Hepatic stellate cell (primary cell): ENCODE data around the gene ZSCAN5A.
A peak's percentile ranks its signal among the peaks of the same experiment; 100 is the strongest.
"Not testable (repeated sequence)": the region's sequence is repeated elsewhere in the genome, so short reads cannot be mapped to it uniquely, and the experiment has no call there.

ENCODE experiments used
- DNase-seq: peaks from one replicate; pipeline ENCODE4 v3.0.0; 2011; ENCODE audit warnings: low spot score

The ZSCAN5A gene

DNA sequence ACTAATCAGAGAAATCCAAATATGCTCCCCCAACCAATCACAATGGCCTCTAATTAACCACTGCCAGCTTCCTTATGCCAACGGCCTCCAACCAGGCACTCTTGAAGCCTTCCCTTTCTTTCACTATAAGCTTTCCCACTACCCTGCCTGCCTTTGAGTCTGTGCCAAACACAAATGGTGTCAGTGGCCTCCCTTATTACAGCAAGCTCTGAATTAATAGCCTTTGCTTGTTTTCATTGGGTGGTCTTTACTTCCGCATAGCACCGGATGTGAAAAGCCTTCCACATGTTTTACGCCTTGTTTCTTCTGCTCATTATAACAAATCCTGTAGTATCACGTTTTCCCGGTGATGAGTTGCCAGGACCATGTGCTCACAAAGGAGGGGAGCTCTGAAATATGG lies 43.5 kb downstream of the ZSCAN5A start:
- DNase-seq, result no peak

DNA sequence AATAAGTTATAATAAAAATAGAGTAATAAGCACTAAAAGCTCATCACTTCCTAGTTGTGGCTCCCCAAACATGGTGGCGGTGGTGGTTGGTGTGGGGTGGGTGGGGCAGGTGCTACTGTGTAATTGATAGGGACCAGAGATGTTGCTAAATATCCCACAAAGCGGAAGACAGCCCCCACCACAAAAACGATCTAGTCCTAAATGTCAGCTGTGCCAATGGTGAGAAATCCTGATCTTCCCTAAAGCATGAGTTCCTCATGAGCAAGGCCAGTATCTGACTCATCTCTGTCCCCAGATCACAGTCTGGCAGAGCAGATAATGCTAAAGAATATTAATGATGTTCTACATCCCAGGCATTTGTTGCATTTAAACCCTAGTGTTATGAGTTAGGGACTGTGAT lies 44.0 kb downstream of the ZSCAN5A start:
- peak; percentile 18 for DNase-seq

DNA sequence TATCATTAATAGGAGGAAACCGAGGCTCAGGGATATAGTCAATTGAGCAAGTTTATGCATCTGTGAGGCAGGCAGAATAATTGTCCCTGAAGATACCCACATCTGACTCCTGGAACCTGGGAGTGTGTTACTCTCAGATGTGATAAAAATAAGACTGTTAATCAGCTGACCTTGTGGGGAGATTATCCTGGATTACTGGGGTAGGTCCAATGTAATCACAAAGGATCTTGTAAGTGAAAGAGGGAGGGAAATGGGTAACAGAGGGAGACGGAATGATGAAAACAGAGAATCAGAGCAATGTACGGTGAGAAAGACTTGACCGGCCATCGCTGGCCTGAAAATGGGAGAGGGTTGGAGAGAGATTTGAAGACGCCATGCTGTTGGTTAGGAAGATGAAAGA lies 45.3 kb downstream of the ZSCAN5A start:
- no peak for DNase-seq

DNA sequence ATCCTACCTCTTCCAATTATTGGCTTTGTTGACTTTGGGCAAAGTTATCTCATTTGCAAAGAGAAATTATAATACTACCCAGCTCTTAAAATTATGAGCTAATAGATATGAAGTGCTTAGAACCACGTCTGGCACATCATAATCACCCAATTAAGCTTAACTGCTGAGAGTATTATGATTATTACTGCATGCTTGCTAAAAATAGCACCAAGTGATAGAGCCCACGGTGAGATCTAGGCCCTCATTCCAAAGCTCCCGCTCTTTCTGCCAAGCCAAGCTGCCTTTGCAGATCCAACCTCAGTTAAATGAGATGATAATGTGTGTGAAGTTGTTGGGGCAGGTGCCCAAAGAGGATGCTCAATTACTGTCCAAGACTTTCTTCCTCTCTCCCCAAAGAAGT lies 48.6 kb downstream of the ZSCAN5A start:
- DNase-seq, result no peak

DNA sequence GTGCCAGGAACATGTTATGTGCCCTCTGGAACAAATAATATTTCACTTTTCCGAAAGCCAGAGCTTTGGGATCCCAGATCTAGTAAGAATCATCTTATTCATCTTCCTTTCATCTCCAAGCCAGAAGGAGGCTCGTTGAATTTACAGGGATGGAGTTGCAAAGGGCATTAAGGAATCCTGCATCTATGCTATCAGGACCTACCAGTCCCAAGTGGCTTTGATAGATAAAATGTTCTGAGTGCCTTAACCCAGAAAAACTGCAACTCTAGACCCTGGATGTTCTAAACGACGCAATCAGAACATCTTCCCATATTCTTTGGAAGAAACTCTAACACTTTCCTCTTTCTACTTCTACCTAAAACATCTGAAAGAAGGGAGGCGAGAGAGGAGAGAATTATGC lies 51.3 kb downstream of the ZSCAN5A start:
- DNase-seq, result no peak

DNA sequence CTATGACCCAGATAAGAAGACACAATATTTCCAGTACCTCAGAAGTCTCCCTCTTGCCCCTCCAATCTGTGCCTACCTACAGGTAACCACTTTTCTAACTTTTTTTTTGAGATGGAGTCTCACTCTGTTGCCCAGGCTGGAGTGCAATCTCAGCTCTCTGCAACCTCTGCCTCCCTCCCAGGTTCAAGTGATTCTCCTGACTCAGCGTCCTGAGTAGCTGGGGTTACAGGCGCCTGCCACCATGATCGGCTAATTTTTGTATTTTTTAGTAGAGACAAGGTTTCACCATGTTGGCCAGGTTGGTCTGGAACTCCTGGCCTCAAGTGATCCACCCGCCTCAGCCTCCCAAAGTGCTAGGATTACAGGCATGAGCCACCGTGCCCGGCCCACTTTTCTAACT lies 52.7 kb downstream of the ZSCAN5A start:
- not testable (repeated sequence) for DNase-seq

DNA sequence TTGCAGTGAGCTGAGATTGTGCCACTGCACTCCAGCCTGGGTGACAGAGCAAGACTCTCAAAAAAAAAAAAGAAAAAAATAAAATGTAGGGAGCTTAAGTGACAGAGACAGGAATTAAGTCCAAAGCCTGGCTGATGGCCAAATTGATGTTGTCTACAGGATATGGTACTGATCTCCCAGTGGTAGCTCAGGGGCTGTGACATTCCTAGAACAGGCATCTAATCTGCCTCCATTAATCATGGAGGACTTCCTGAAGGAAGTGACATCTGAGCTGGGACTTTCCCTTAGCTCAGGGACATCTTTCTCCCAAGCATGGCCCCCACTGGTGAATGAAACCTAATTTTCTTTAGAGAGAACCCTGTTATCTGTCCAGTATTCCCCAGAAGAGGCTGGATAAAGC lies 53.5 kb downstream of the ZSCAN5A start:
- no peak for DNase-seq

DNA sequence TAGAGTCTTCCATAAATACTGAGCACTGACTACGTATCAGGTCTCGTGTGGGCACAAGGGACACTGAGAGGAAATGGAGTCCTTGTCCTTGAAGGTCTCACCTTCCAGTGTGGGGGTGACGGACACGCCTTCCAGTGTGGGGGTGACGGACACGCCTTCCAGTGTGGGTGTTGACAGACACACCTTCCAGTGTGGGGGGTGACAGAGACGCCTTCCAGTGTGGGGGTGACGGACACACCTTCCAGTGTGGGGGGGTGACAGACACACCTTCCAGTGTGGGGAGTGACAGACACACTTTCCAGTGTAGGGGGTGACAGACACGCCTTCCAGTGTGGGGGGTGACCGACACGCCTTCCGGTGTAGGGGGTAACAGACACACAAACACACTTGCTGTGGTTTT lies 56.4 kb downstream of the ZSCAN5A start:
- no peak for DNase-seq

DNA sequence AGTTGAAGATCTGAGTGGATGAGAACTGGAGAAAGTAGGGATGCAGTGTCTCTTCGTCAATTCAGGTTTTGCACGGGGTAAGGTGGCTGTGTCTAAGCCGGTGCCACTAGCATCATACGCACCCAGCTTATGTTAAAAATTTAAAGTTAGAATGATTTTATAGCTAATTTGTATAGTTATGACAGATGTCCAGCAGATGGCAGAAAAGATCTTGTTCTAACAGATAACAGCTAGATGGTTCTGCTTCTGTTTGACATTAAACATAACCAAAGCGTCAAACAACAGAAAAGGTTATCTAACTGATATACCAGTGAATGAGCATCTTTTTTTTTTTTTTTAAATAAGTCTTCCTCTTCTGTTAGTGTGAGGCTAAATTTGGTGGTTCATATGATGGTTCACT lies 60.9 kb downstream of the ZSCAN5A start:
- DNase-seq, result peak; percentile 67

DNA sequence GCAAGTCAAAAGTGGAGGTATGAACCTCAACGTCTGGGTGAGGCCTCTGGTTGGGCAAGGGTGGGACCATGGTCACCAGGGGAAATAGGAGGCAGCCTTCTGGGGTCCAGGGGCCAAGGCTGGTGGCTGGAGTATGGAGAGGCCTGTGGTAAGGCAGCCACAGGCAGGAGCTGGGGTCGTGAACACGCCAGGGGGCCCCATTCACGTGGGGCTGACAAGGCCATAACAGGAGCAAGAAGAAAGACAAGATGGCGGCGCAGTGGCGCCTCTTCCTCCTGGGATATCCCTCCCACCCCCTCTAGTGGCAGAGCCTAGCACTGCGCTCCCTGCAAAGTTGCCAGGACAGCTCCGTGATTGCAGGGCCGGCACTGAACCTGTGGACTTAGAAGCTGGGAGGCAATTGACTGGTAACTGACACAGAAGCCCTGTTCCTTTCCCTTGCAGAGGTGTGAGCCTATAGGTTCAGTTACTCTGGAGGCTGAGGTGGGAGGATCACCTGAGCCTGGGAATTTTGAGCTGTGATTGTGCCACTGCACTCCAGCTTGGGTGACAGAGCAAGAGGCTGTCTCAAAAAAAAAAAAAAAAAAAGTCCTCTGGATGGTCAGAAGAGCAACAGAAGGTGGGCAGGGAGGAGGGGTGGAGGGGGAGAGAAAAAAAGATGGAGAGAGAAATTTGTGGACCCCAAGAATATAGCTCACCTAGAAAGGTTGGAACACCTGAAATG lies 61.8 kb downstream of the ZSCAN5A start:
- peak; percentile 72 for DNase-seq

DNA sequence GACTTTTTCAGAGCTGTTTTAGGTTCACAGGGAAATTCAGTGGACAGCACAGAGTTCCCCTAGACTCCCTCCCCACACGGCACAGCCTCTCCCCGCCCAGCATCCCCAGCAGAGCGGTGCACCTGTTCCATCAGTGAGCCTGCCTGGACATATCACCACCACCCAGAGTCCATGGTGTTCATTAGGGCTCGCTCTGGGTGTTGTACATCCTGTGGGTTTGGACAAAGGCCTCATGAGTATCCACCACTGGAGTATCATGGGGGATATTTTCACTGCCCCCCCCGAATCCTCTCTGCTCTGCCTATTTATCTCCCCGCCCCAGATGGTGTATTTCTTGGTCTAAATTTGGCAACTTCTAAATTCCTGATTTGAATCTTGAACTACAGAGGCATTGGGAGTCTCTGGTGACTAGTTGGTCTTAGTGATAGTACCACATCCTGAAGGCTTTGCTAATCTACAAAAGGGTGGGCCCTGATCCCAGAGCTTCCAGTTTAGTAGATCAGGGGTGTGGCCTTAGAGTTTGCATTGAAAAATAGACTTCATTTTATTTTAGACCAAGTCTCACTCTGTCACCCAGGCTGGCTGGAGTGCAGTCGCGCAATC lies 65.8 kb downstream of the ZSCAN5A start:
- DNase-seq, result not testable (repeated sequence)

DNA sequence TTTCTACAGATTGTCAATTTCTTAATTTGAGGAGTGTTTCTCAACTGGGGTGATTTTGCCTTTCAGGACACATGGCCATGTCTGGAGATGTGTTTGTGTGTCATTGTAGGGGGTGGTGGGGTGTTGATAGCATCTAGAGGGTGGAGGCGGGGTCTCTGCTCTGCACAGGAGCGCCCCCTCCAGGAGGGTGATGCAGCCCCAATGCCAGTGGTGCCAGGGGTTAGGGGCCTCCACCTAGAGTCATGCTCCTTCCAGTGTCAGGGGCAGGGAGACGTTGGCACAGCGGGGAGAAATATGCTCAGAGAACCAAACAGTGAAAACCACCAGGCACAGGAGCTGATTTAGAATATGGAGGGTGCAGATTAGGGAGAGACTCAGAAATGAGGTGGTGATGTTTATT lies 68.9 kb downstream of the ZSCAN5A start:
- DNase-seq, result not testable (repeated sequence)

DNA sequence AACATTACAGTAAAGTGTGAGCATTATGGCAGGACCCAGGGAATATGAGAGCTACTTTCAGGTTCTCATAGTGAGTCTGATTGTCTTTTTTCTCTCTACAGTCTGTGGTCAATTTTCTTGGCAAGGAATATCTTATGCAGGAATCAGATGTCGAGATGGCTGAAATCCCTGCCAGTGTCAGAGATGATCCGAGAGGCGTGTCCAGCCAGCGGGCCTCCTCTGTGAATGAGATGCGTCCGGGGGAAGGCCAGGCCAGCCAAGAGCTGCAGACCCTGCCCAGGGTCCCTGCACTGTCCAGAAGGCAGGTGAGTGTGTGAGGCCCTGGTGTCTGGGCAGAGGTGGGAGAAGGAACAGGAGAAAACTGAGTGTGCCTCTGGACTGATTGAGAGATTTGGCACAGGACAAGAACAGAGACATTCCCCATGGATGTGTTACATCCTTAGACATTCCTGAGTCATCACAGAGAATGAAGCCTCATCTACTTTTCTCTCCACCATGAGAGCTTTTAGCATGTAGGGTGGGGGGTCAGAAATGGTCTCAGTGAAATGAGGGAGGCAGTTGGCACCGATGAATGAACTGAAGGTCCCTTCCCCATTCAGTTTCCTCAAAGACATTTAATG lies 69.4 kb downstream of the ZSCAN5A start:
- peak; percentile 16 for DNase-seq

DNA sequence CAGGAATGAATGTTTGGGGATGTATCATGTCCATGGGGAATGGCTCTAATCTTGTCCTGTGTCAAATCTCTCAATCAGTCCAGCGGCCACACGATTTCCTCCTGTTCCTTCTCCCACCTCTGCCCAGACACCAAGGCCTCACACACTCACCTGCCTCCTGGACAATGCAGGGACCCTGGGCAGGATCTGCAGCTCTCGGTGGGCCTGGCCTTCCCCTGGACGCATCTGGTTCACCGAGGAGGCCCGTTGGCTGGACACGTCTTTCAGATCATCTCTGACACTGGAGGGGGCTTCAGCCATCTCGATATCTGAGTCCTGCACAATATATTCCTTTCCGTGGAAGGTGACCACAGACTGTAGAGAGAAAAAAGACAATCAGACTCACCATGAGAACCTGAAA lies 91.2 kb downstream of the ZSCAN5A start:
- no peak for DNase-seq

DNA sequence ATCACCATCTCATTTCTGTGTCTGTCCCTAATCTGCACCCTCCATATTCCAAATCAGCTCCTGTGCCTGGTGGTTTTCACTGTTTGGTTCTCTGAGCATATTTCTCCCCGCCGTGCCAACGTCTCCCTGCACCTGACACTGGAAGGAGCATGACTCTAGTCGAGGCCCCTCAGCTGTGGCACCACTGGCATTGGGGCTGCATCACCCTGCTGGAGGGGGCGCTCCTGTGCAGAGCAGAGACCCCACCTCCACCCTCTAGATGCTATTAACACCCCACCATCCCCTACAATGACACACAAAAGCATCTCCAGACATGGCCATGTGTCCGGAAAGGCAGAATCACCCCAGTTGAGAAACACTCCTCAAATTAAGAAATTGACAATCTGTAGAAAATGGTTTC lies 91.7 kb downstream of the ZSCAN5A start:
- no peak for DNase-seq

DNA sequence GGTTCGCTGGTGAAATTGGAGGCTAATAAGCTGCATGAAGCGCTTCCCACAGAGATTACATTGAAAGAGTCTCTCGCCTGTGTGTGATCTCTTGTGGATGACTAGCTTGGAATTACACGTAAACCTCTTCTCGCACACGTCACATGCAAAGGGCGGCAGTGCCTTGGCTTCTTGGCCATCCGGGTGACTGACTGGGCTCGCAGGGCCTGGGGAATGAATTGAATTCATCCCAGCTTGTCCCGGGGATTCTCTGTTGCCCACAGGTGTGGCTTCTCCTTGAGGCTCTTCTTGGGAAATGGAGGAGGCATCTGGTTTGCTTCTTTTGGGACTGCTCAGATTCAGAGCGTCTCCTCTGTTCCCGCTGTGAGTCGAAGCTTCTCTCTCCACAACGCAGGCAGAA lies 92.8 kb downstream of the ZSCAN5A start:
- DNase-seq, result no peak

DNA sequence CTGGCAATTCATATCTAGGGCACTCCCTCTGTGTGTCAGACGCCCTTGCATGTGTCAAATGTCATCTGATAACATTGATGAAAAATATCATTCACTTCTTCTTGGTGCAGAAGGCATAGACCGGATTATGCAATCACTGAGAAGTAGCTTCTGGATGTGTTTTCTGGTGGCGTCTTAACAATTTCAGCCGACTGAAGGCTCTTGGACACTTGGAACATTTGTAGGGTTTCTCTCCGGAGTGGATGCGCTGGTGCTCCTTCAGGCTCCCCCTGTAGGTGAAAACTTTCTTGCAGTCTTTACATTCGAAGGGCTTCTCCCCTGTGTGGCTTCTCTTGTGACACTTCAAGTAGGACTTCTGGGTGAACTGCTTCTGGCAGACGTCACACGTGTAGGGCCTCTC lies 93.2 kb downstream of the ZSCAN5A start:
- not testable (repeated sequence) for DNase-seq

DNA sequence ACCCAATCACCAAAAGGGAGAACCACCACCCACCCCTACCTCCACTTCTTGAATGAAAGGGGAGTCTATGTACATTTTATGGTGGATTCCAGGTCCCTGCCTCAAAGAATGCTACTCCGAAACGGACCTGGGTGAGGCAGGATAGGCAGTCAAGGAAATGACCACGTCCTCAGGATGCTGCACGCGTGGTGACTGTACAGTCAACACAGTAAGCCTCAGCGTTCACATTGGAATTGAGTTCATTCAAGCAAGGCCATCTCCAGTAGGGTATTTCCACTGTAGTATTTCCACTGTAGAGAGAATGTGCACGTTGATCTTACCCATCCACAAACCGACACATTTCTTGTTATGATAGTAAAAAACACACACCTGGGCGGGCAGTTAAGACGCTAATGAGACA lies 95.7 kb downstream of the ZSCAN5A start:
- DNase-seq, result no peak

DNA sequence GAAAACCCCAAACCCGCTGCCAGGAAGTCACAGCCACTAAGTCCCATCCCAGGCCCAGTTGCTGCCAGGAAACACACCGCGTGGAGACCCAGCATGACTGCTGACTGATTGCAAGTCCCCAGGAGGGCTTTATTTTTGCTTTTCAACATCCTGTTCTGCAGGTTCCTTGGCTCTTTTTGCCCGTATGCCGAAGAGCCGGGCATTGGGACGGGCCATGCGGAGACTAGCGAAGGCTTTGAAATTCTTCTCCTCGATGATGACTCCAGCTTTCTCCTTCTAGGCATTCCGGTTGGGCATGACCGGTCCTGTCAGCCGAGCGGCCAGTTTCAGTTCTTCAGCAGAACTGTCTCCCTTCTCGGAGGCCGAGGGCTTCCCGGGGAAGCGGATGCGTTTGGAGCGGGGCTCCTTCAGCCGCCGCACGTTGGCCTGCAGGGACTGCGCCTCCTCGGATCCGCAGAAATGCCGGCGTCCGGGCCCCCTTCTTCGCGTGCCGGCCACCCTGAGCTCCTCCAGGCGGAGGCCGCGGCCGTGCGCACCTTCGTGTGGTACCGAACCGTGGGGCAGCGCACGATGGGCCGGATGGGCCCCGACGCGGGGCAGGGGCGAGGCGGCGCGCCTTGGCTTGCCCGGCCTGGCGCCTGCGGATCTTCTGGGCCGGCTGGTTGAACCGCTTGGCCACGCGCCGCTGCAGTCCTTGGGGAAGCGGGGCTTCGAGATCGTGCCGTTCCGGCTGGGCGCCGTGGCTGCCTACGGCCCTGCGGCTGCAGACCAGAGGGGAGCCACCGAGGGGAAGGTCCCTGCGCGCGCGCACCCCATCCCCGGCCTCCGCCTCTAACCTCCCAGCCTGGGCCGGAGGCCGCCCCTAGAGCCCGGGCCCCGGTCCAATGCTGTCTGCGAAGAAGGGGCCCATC lies 97.3 kb downstream of the ZSCAN5A start:
- DNase-seq, result peak; percentile 26

DNA sequence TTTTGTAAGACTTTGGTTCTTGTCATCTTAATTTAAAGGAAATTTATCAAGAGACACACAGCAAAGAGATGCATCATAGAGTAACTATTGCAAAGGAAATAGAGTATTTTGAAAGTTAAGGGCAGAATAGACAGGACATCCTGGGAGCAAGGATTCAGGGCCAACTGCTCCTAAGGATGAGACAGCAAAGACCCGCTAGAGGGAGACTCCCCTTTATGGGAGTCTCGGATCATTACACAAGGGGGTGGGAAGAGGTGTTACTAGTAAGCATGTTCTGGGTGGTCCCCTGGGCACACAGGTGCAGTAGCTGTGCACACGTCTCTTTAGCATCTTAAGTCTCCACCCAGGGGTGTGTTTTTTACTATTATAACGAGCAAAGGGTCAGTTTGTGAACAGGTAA lies 102.9 kb downstream of the ZSCAN5A start:
- no peak for DNase-seq

DNA sequence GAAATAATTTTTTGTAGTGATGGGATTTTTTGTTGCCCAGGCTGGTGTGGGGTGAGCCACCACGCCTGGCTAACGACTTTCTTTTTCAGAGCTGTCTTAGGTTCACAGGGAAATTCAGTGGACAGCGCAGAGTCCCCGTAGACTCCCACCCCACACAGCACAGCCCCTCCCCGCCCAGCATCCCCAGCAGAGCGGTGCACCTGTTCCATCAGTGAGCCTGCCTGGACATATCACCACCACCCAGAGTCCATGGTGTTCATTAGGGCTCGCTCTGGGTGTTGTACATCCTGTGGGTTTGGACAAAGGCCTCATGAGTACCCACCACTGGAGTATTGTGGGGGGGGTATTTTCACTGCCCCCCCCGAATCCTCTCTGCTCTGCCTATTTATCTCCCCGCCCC lies 104.6 kb downstream of the ZSCAN5A start:
- DNase-seq, result not testable (repeated sequence)

DNA sequence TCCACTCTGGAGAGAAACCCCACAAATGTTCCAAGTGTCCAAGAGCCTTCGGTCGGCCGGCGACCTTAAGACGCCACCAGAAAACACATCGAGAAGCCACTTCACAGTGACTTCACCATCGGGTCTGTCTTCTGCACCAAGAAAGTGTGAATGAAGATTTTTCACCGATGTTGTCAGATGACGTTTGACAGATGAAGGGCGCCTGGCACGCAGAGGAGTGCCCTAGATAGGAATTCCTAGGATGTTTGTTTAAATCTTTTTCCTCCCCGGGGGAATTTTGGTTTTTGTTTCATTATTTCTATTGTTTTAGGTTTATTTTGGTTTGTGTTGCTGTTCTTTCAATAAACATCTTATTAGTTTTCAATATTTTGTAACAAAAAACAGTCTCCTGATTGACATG lies 105.5 kb downstream of the ZSCAN5A start:
- DNase-seq, result no peak

DNA sequence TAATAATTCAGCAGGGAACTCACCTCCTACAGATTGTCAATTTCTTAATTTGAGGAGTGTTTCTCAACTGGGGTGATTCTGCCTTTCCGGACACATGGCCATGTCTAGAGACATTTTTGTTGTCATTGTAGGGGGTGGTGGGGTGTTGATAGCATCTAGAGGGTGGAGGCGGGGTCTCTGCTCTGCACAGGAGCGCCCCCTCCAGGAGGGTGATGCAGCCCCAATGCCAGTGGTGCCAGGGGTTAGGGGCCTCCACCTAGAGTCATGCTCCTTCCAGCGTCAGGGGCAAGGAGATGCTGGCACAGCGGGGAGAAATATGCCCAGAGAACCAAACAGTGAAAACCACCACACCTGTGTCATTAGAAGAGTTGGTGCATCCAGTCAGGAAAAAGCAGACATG lies 107.1 kb downstream of the ZSCAN5A start:
- DNase-seq, result not testable (repeated sequence)
